Pancreas (tissue), 10 donors: Measurements from ENCODE around the gene KCNH8. TPM values are rescaled to one million over a fixed set of nuclear protein-coding genes. Genes with fewer than 3 reads are reported as not detected.

Source experiments
- ATAC-seq, 4 donors: fragments of 200-7000 bp; cut with Tn5 transposase; one replicate each; pipeline versions ENCODE4 v1.8.0 to v1.9.1; 2020; ENCODE audit warnings: mild to moderate bottlenecking in 4 of 4, moderate library complexity in 4 of 4
- DNase-seq, 6 donors: peaks; one replicate each; pipeline ENCODE4 v3.0.0-alpha.2; 2020
- FAIRE-seq: peaks from 2 replicates; lab custom pipeline; 2012; peaks lifted over from hg19 to GRCh38; lab: Jason Lieb, UNC
- H3K27ac ChIP-seq, 4 donors: fragments of 200-600 bp; sonication (generic); 1 replicate in 3 of 4; 2 replicates in 1 of 4; pipeline versions ENCODE4 v1.5.0 to v1.8.0; 2020
- H3K27me3 ChIP-seq, 4 donors: fragments of 200-600 bp; one replicate each; pipeline ENCODE4 v1.8.0; 2021
- H3K36me3 ChIP-seq, 3 donors: fragments of 200-600 bp; sonication (generic) in 1 of 3; one replicate each; pipeline versions ENCODE4 v1.5.0 to v1.8.0; 2020 to 2021
- H3K4me1 ChIP-seq, 3 donors: fragments of 200-600 bp; one replicate each; pipeline ENCODE4 v1.8.0; 2021
- H3K4me3 ChIP-seq, 4 donors: fragments of 200-600 bp; sonication (generic) in 2 of 4; one replicate each; pipeline versions ENCODE4 v1.5.0 to v1.8.0; 2020 to 2021
- H3K9me3 ChIP-seq, 4 donors: fragments of 200-600 bp; one replicate each; pipeline ENCODE4 v1.8.0; 2021
- WGBS, 2 donors: extraction: QIAGEN DNeasy Blood & Tissue Kit; methylation state at CpG; one replicate each; pipeline ENCODE4 v1.1.7; 2013; 5-methylcytosine and 5-hydroxymethylcytosine counted together
- intact Hi-C, 3 donors: fragments of 100-400 bp; cut with DNase I; formaldehyde crosslinking; loops; one replicate each; pipeline versions ENCODE4 v1.11.1 to v1.14.2; 2022
- polyA plus RNA-seq, 2 donors: library from polyadenylated mRNA; stranded (reverse); fragments of 200-250 nt; gene quantifications; one replicate each; pipeline ENCODE4 v1.2.3, GENCODE V29; 2013
- total RNA-seq, 6 donors: library from RNA; stranded (reverse); fragmentation: NEBNext Ultra II Directional in 4 of 6; extraction: Animal tissue kit (Norgen Biotek cat#: 25700) in 4 of 6; gene quantifications; one replicate each; pipeline versions ENCODE4 v1.2.1 to v1.2.4, GENCODE V29; 2021 to 2023
- TF ChIP-seq, protein P1 (sequence below), 4 donors: fragments of 200-600 bp; sonication (generic) in 3 of 4; IDR thresholded peaks; one replicate each; pipeline versions ENCODE4 v1.5.0 to v1.8.0; 2021; ENCODE audit warnings: antibody characterized with exemption in 4 of 4
- donor health status: healthy with polysubstance abuse.
- donor health status: DM: no; HTN: no; CAD: no; lungs with moderate emphysema.
- donor health status: DM: no; HTN: no; CAD: no.
- donor health status: control.
- donor health status: control.
- donor health status: Bipolar disorder and iron deficiency.
- donor health status: DM: yes; HTN: yes; CAD: no.
- donor health status: DM: no; HTN: no; CAD: no.
- donor health status: DM: no; HTN: no; CAD: no.
- donor health status: DM: yes; HTN: yes; CAD: no.

Gene KCNH8
- total and polyA plus RNA-seq, 8 donors = 0.51 to 2.6 (median 1.0) TPM

- H3K4me1 ChIP-seq = peaks cover 0 to 11% (median 0%) of the 10 kb centered on the region in 3 donors
- H3K9me3 ChIP-seq = no peaks in the 10 kb centered on the region
- 81 to 94% methylated on average over 1 of the region's 1 CpG for WGBS, 2 donors
- FAIRE-seq (no peak), ATAC-seq (no peak), DNase-seq (no peak)
- H3K27ac ChIP-seq = no peak overlapping the region
- intact Hi-C loops = no loop called here
- H3K36me3 ChIP-seq = no peaks in the 10 kb centered on the region
- H3K27me3 ChIP-seq = no peaks in the 10 kb centered on the region
- TF ChIP-seq, protein P1, sequence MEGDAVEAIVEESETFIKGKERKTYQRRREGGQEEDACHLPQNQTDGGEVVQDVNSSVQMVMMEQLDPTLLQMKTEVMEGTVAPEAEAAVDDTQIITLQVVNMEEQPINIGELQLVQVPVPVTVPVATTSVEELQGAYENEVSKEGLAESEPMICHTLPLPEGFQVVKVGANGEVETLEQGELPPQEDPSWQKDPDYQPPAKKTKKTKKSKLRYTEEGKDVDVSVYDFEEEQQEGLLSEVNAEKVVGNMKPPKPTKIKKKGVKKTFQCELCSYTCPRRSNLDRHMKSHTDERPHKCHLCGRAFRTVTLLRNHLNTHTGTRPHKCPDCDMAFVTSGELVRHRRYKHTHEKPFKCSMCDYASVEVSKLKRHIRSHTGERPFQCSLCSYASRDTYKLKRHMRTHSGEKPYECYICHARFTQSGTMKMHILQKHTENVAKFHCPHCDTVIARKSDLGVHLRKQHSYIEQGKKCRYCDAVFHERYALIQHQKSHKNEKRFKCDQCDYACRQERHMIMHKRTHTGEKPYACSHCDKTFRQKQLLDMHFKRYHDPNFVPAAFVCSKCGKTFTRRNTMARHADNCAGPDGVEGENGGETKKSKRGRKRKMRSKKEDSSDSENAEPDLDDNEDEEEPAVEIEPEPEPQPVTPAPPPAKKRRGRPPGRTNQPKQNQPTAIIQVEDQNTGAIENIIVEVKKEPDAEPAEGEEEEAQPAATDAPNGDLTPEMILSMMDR (IDR thresholded peaks at IDR 0.05) = no peak
- H3K4me3 ChIP-seq = no peak overlapping the region
These were observed 2.9 kb downstream of the KCNH8 start for GRCh38 chr3:19151171-19151570.

GRCh38 chr3:19154693-19155250 lies 6.5 kb downstream of the KCNH8 start:
- Histone ChIP-seq H3K27ac (no peak overlapping the region), H3K9me3 (no peaks in the 10 kb centered on the region), H3K4me1 (peaks cover 0 to under 1% (median 0%) of the 10 kb centered on the region in 3 donors), H3K36me3 (no peaks in the 10 kb centered on the region), H3K4me3 (no peak overlapping the region), H3K27me3 (no peaks in the 10 kb centered on the region)
- TF ChIP-seq, protein P1 (IDR thresholded peaks at IDR 0.05) = no peak
- ATAC-seq (no peak), DNase-seq (no peak), FAIRE-seq (no peak)
- intact Hi-C loops = no loop called here
- WGBS, 2 donors = 76 to 84% methylated on average over 3 of the region's 3 CpGs

- 49 to 59% methylated on average over 2 of the region's 2 CpGs for WGBS, 2 donors
- H3K4me1 ChIP-seq = no peaks in the 10 kb centered on the region
- no peak for FAIRE-seq
These were observed 7.1 kb downstream of the KCNH8 start for GRCh38 chr3:19155375-19155774.

DNA sequence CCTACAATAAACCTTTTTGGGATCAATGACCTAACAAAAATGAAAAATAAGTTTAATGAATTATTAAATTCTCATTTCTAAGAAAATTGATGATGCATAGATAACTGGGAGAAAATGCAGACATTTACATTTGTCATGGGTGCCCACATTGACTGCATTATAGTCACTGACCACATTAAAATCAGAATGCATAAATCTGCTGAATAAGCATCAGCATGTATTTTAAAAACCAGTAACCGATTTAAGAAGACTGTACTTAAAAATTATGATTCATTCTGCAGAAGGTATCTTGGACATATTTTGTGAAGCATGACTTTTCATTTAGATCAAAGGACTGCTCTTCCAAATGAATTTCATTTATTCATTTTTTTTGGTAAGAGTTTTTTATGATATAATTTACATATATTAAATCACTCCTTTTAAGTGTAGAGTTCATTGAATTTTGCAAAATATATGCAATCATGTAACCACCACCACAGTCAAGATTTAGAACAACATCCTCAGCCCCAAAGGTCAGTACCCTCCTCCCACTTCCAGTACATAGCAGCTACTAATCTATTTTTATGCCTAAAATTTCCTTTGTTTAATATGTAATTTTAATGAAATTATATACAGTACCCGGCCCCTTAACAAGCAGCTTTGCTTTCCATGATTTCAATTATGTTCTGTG lies 11.8 kb downstream of the KCNH8 start:
- ATAC-seq = no peak
- H3K27ac ChIP-seq = no peak overlapping the region
- TF ChIP-seq, protein P1 (IDR thresholded peaks at IDR 0.05) = no peak
- no peaks in the 10 kb centered on the region for H3K9me3 ChIP-seq
- H3K4me3 ChIP-seq = no peak overlapping the region
- H3K4me1 ChIP-seq = no peaks in the 10 kb centered on the region
- H3K27me3 ChIP-seq = no peaks in the 10 kb centered on the region
- H3K36me3 ChIP-seq = no peaks in the 10 kb centered on the region
- 80 to 83% methylated on average over 2 of the region's 2 CpGs for WGBS, 2 donors
- no peak for DNase-seq
- no peak for FAIRE-seq
- intact Hi-C loops = no loop called here

More at GRCh38 chr3:19155375-19155774, 7.1 kb downstream of the KCNH8 start:
- no peak overlapping the region for H3K27ac ChIP-seq
- intact Hi-C loops = no loop called here
- TF ChIP-seq, protein P1 (IDR thresholded peaks at IDR 0.05) = no peak
- no peak overlapping the region for H3K4me3 ChIP-seq
- no peaks in the 10 kb centered on the region for H3K36me3 ChIP-seq
- DNase-seq (no peak), ATAC-seq (no peak)
- no peaks in the 10 kb centered on the region for H3K9me3 ChIP-seq
- no peaks in the 10 kb centered on the region for H3K27me3 ChIP-seq

GRCh38 chr3:19165654-19166053 lies 17.3 kb downstream of the KCNH8 start:
- intact Hi-C loops = no loop called here
- ATAC-seq = no peak

More at GRCh38 chr3:19165654-19166053, 17.3 kb downstream of the KCNH8 start:
- no peak overlapping the region for H3K27ac ChIP-seq
- H3K27me3 ChIP-seq = no peaks in the 10 kb centered on the region
- TF ChIP-seq, protein P1 (IDR thresholded peaks at IDR 0.05) = no peak
- H3K9me3 ChIP-seq = no peaks in the 10 kb centered on the region
- no peak overlapping the region for H3K4me3 ChIP-seq
- WGBS, 2 donors = 74 to 83% methylated on average over 2 of the region's 2 CpGs
- FAIRE-seq (no peak), DNase-seq (no peak)
- no peaks in the 10 kb centered on the region for H3K4me1 ChIP-seq
- H3K36me3 ChIP-seq = no peaks in the 10 kb centered on the region
